ENCODE data around the gene CEP170.

DNA sequence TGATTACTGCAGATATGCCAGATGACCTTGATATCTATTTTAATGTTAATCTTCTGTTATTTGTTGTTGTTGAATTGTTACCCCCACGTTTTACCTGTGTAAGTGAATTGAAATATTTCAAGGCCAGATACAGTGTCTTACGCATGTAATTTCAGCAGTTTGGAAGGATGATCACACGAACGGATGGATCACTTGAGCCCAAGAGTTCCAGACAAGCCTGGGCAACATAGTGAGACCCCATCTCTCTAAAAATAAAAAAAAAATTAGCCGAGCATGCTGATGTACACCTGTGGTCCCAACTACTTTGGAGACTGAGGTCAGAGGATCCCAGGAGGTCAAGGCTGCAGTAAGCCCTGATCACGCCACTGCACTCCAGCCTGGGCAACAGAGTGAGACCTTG, 33.0 kb upstream of the CEP170 start:
- TF ChIP-seq TAF1 (IDR thresholded peaks at IDR 0.05; ENCODE audit: borderline replicate concordance, low read depth, low read length) (no peak), POLR2A (IDR thresholded peaks at IDR 0.05; ENCODE audit: low read depth, low read length) (no peak), POLR2AphosphoS5 (IDR thresholded peaks at IDR 0.05; ENCODE audit: low read depth, low read length) (no peak)
